Tibial artery (tissue), 4 donors: ENCODE results near the gene HHAT.
A peak's percentile ranks its signal among the peaks of the same experiment; 100 is the strongest.

Experiments used
- DNase-seq, 2 donors: peaks; one replicate each; pipeline ENCODE4 v3.0.0-alpha.2; 2019
- H3K27ac ChIP-seq, 2 donors: fragments of 200-600 bp; sonication (generic) in 1 of 2; 1 replicate in 1 of 2; 2 replicates in 1 of 2; pipeline ENCODE4 v1.5.1; 2018 to 2019; ENCODE audit warnings: mild to moderate bottlenecking in 1 of 2
- H3K27me3 ChIP-seq, 2 donors: fragments of 200-600 bp; sonication (generic) in 1 of 2; one replicate each; pipeline versions ENCODE4 v1.5.1 to v1.6.0; 2016 to 2019
- H3K36me3 ChIP-seq, 3 donors: fragments of 200-600 bp; sonication (generic) in 2 of 3; one replicate each; pipeline ENCODE4 v1.5.1; 2016 to 2019; ENCODE audit warnings: mild to moderate bottlenecking in 2 of 3
- H3K4me1 ChIP-seq, 4 donors: fragments of 200-600 bp; sonication (generic) in 2 of 4; 1 replicate in 3 of 4; 2 replicates in 1 of 4; pipeline ENCODE4 v1.5.1; 2016 to 2019
- H3K4me3 ChIP-seq, 2 donors: fragments of 200-600 bp; sonication (generic) in 1 of 2; 1 replicate in 1 of 2; 2 replicates in 1 of 2; pipeline ENCODE4 v1.5.1; 2018 to 2019; ENCODE audit warnings: mild to moderate bottlenecking in 2 of 2
- H3K9me3 ChIP-seq, 3 donors: fragments of 200-600 bp; sonication (generic) in 1 of 3; one replicate each; pipeline ENCODE4 v1.5.1; 2016 to 2019
- intact Hi-C: fragments of 100-400 bp; cut with DNase I; formaldehyde crosslinking; loops from one replicate; pipeline ENCODE4 v1.15.0; 2023; ENCODE audit warnings: low total_unique reads
- TF ChIP-seq, protein P1 (sequence below), 2 experiments: fragments of 200-600 bp in 1 of 2; fragments of 450-650 bp in 1 of 2; IDR thresholded peaks; one replicate each; pipeline ENCODE4 v1.5.1; 2017 to 2019; ENCODE audit warnings: antibody characterized with exemption in 2 of 2, mild to moderate bottlenecking in 1 of 2, moderate library complexity in 1 of 2

The HHAT gene

DNA sequence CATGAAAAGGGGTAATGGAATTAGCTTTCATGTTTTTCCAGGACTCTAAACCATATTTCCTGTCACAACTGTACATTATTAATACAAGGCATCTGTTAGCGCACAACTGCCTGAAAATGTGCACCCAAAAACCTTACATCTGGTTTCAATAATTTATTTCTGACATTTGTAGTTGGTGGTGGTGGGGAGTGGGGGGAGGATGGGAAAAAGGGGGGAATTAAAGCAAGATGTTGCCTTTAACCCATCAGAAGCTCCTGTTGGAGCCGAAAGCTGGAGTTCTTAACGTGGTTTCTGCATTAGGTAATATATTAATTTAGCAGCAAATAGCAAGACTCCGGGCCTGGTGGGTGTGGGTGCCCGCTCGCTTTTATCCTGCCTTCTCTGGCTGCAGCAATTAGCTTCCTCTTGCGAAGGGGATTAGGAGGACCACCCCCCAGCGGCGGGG is 36.9 kb upstream of the HHAT start:
- Histone ChIP-seq H3K27me3 (no peaks in the 10 kb centered on the region), H3K27ac (peak overlapping the region; percentile 90 to 93), H3K4me3 (peak overlapping the region; percentile 49 to 65), H3K9me3 (no peaks in the 10 kb centered on the region), H3K36me3 (no peaks in the 10 kb centered on the region), H3K4me1 (peaks cover 0 to 46% (median 44%) of the 10 kb centered on the region in 4 donors)
- intact Hi-C loops: loop anchor here (2.0 kb wide), 1 partner anchor 55 kb away; no protein-coding TSS in a partner anchor
- DNase-seq: no peak
- TF ChIP-seq, protein P1, sequence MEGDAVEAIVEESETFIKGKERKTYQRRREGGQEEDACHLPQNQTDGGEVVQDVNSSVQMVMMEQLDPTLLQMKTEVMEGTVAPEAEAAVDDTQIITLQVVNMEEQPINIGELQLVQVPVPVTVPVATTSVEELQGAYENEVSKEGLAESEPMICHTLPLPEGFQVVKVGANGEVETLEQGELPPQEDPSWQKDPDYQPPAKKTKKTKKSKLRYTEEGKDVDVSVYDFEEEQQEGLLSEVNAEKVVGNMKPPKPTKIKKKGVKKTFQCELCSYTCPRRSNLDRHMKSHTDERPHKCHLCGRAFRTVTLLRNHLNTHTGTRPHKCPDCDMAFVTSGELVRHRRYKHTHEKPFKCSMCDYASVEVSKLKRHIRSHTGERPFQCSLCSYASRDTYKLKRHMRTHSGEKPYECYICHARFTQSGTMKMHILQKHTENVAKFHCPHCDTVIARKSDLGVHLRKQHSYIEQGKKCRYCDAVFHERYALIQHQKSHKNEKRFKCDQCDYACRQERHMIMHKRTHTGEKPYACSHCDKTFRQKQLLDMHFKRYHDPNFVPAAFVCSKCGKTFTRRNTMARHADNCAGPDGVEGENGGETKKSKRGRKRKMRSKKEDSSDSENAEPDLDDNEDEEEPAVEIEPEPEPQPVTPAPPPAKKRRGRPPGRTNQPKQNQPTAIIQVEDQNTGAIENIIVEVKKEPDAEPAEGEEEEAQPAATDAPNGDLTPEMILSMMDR (IDR thresholded peaks at IDR 0.05): no peak

DNA sequence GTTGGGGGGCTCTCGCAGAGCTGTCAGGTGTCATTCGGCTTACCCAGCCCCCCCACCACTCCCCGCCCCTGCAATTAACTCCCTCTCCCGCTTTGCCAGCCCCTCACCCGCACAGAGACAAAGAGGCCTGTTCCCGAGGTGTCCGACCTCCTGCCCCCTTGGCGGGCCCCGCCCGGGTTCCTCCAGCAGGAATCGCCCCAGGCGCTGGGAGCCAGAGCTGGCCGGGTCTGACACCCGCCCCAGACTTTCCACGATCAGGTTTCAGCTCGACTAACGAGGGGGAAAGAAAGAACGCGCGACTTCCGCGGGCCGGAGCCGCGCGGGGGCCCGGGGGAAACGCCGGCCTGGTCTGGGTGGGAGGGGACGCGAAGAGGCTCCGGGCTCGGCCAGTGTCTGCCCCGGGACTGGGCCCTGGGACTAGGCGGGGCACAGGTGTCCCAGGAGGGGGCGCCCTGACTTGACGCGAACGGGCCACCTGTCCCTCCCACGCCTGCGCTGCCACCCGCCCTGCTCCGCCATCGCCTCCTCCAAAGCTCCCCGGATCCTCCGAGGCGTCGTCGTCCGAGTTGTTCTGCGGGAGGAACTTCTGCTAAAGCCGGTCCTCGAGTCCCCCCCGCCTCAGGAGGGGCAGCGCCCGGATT is 36.4 kb upstream of the HHAT start:
- DNase-seq: peak; percentile 42 to 79
- TF ChIP-seq, protein P1 (IDR thresholded peaks at IDR 0.05): peak in 1 of 2 experiments; percentile 18
- intact Hi-C loops: loop anchor here (2.0 kb wide), 1 partner anchor 56 kb away; no protein-coding TSS in a partner anchor
- Histone ChIP-seq H3K4me3 (peak overlapping the region; percentile 49 to 65), H3K27ac (peak overlapping the region; percentile 90 to 93), H3K36me3 (no peaks in the 10 kb centered on the region), H3K9me3 (no peaks in the 10 kb centered on the region), H3K27me3 (no peaks in the 10 kb centered on the region), H3K4me1 (peaks cover 0 to 46% (median 44%) of the 10 kb centered on the region in 4 donors)

DNA sequence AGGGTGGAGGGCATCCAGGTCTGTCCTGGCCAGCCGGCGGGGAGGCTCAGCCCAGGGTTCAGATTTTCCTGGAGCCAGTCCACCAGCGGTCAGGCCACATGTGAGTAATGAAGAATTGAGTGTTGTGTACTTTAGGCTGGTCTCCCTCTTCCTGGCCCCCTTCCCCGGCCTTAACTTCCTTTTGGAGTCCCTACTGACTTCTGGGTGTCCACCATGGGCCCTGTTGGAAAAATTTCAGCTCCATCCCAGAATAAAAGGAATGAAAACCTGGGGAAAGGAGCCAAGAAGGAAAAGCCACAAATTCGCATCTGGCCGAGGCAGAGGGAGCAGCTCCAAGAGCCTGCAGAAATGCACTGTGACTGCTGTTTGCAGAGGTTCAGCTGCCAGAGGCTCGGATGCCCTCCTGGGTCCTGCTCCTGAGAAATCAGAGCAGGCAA is 35.5 kb upstream of the HHAT start:
- Histone ChIP-seq H3K4me3 (peak overlapping the region; percentile 49 to 65), H3K27me3 (no peaks in the 10 kb centered on the region), H3K9me3 (no peaks in the 10 kb centered on the region), H3K27ac (peak overlapping the region; percentile 90 to 93), H3K4me1 (peaks cover 0 to 46% (median 44%) of the 10 kb centered on the region in 4 donors), H3K36me3 (no peaks in the 10 kb centered on the region)
- intact Hi-C loops: loop anchor here (2.0 kb wide), 1 partner anchor 56 kb away; no protein-coding TSS in a partner anchor
- TF ChIP-seq, protein P1 (IDR thresholded peaks at IDR 0.05): no peak
- peak; percentile 68 to 88 for DNase-seq

DNA sequence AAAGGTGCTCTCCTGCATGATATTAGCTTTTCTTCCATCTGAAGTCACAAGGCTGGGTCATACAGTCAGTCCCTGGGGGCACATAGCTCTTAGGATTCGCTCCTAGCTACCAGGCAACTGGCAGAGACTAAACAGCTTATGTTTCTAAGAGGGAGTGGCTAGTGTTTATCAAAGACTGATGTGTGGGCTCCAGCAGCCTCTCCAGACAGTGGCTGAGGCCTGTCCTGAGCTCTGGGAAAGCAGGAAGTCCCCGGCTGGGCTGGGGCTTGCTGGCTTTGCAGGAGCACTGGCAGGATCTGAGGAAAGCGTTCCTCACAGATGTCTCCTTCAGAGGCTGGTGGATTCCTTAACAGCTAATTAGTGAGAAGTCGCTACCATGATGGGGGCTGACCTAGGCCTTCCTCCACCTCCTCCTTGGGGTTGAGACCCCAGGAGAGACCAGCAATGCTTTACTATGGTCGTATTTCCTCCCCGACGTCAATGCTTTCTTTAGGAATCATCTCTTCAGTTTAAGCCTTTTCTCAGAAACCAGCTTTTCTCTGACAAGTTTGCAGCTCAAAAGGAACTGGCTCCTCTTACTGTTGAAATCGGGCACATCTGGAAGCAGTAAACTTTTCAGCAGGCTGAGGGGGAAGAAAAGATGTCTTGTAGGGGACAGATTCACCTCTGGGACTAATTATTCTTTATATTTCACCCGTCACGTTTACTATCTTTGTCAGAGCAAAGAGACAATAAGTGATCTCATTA is 33.5 kb upstream of the HHAT start:
- H3K4me1 ChIP-seq: peaks cover 0 to 46% (median 44%) of the 10 kb centered on the region in 4 donors
- intact Hi-C loops: no loop called here
- H3K27ac ChIP-seq: peak overlapping the region; percentile 90 to 93
- H3K9me3 ChIP-seq: no peaks in the 10 kb centered on the region
- no peaks in the 10 kb centered on the region for H3K36me3 ChIP-seq
- H3K4me3 ChIP-seq: no peak overlapping the region
- TF ChIP-seq, protein P1 (IDR thresholded peaks at IDR 0.05): no peak
- DNase-seq: peak in 1 of 2 donors; percentile 38
- H3K27me3 ChIP-seq: no peaks in the 10 kb centered on the region

DNA sequence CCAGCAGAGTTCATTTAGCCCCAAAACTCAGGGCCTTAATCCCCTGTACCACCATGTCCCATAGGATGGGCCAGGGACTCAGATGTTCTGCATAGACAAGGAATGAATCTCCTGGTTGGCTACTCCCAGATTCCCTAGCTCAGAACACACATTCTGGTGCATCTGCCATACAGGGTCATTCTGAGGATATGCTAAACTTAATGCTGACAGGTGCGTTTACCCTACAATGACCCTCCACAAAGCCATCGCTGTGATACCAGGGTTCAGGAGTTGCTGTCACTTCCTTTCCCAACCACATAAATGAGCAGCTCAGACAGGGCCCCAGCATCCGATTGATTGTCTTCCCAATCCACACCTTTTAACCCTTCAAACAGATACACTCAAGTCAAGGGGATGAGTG is 32.0 kb upstream of the HHAT start:
- no peak overlapping the region for H3K4me3 ChIP-seq
- H3K9me3 ChIP-seq: no peaks in the 10 kb centered on the region
- H3K4me1 ChIP-seq: peaks cover 0 to 46% (median 43%) of the 10 kb centered on the region in 4 donors
- DNase-seq: no peak
- intact Hi-C loops: no loop called here
- no peaks in the 10 kb centered on the region for H3K27me3 ChIP-seq
- H3K36me3 ChIP-seq: no peaks in the 10 kb centered on the region
- H3K27ac ChIP-seq: no peak overlapping the region
- TF ChIP-seq, protein P1 (IDR thresholded peaks at IDR 0.05): no peak
